ENCODE data around the gene HLA-DQB1.

DNA sequence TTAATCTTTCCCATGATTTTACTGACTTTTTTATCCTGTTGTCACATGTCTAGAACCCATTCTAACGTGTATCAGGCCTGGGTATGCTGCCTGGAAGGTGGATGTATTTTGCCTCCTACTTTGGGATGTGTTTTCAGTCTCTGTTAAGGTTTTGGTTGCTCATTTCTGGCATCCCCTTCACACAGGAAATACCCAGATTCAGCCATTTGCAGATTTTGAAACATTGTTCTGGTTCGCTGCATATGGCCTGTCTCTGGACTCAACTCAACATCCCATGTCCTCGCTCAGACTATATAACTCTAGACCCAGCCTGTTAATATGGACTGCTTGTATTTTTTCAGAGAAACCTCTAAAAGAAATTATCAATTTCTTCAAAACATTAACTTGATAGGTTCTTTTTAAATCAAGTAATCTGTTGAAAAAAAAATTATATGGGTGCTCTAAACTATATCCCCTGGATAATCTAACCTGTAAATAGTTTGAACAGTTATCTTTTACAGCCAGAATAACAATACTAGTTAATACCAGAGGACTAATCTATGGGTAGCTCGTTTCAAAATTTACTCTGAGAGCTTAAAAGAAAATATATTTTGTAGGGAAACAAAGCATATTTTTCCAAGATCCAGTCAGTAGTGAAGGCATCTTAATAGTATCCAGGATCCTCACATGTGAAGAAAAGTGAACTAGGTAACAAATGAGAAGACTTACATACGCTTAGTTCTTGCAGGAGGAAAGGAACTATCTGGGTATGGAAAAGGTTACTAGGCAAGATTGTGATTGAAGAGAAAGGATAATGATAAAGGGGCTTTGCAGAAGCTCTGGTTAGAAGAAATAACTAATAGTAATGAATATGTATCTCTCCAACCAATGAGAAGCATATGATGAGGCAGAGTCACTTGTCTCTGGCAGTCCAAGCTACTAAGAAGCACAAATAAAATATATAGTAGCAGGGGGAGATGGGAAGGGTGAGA is 23.4 kb upstream of the HLA-DQB1 start:
- TF ChIP-seq, protein P1, sequence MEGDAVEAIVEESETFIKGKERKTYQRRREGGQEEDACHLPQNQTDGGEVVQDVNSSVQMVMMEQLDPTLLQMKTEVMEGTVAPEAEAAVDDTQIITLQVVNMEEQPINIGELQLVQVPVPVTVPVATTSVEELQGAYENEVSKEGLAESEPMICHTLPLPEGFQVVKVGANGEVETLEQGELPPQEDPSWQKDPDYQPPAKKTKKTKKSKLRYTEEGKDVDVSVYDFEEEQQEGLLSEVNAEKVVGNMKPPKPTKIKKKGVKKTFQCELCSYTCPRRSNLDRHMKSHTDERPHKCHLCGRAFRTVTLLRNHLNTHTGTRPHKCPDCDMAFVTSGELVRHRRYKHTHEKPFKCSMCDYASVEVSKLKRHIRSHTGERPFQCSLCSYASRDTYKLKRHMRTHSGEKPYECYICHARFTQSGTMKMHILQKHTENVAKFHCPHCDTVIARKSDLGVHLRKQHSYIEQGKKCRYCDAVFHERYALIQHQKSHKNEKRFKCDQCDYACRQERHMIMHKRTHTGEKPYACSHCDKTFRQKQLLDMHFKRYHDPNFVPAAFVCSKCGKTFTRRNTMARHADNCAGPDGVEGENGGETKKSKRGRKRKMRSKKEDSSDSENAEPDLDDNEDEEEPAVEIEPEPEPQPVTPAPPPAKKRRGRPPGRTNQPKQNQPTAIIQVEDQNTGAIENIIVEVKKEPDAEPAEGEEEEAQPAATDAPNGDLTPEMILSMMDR (IDR thresholded peaks at IDR 0.05 in 2 of 3, conservative IDR thresholded peaks at IDR 0.05 in 1 of 3; ENCODE audit: borderline replicate concordance in 1 of 3, insufficient read depth in 1 of 3, low read depth in 2 of 3, low read length in 2 of 3) = no peak
- no peak for TF ChIP-seq CBX3 (IDR thresholded peaks at IDR 0.05; ENCODE audit: low read depth)
- TF ChIP-seq RAD21 (IDR thresholded peaks at IDR 0.05; ENCODE audit: low read depth) = no peak
- TF ChIP-seq, protein P2, sequence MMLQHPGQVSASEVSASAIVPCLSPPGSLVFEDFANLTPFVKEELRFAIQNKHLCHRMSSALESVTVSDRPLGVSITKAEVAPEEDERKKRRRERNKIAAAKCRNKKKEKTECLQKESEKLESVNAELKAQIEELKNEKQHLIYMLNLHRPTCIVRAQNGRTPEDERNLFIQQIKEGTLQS (IDR thresholded peaks at IDR 0.05) = no peak

All from HCT116 (cell line).